OCI-LY1 (cell line): ENCODE data around the gene ZNF507.
"Not testable (repeated sequence)": the region's sequence is repeated elsewhere in the genome, so short reads cannot be mapped to it uniquely, and the experiment has no call there.

Experiments used
- H2AFZ ChIP-seq: fragments of 200-600 bp; sonication (generic), shearing (Covaris generic); 2 replicates; pipeline ENCODE4 v1.6.0; 2014; ENCODE audit warnings: antibody characterized with exemption, mild to moderate bottlenecking, low read length
- H3F3A ChIP-seq: fragments of 200-600 bp; sonication (generic), shearing (Covaris generic); 2 replicates; pipeline ENCODE4 v1.6.0; 2014; ENCODE audit warnings: mild to moderate bottlenecking, antibody characterized with exemption, low read length, moderate library complexity; ENCODE audit not compliant: insufficient read depth
- H3K27ac ChIP-seq: fragments of 200-600 bp; sonication (generic); 2 replicates; pipeline ENCODE4 v1.5.1; 2014; ENCODE audit warnings: low read length, mixed run types, mild to moderate bottlenecking, low read depth; ENCODE audit not compliant: poor library complexity, severe bottlenecking
- H3K27me3 ChIP-seq: fragments of 200-600 bp; sonication (generic); 2 replicates; pipeline ENCODE4 v1.6.0; 2014; ENCODE audit warnings: antibody characterized with exemption, mild to moderate bottlenecking, low read length, moderate library complexity; ENCODE audit not compliant: insufficient read depth
- H3K36me3 ChIP-seq: fragments of 200-600 bp; sonication (generic); 2 replicates; pipeline ENCODE4 v1.6.1; 2014; ENCODE audit warnings: mild to moderate bottlenecking, antibody characterized with exemption, low read length, moderate library complexity, mixed read lengths; ENCODE audit not compliant: insufficient read depth
- H3K4me1 ChIP-seq: fragments of 200-600 bp; sonication (generic); 2 replicates; pipeline ENCODE4 v1.5.1; 2014; ENCODE audit warnings: mild to moderate bottlenecking, low read length, moderate library complexity; ENCODE audit not compliant: insufficient read depth, severe bottlenecking
- H3K4me2 ChIP-seq: fragments of 200-600 bp; sonication (generic), shearing (Covaris generic); 2 replicates; pipeline ENCODE4 v1.6.1; 2014; ENCODE audit warnings: low read length
- H3K4me3 ChIP-seq: fragments of 200-600 bp; sonication (generic); 2 replicates; pipeline ENCODE4 v1.5.1; 2014; ENCODE audit warnings: low read length, low read depth, mild to moderate bottlenecking, mixed read lengths; ENCODE audit not compliant: poor library complexity, severe bottlenecking
- H3K79me2 ChIP-seq: fragments of 200-600 bp; shearing (Covaris generic); 2 replicates; pipeline ENCODE4 v1.6.1; 2016; ENCODE audit warnings: mixed run types, low read length, mixed read lengths; ENCODE audit not compliant: insufficient read depth
- H3K9ac ChIP-seq: fragments of 200-600 bp; sonication (generic), shearing (Covaris generic); 2 replicates; pipeline ENCODE4 v1.6.1; 2014; ENCODE audit warnings: mild to moderate bottlenecking, low read length, mixed read lengths
- H3K9me2 ChIP-seq: fragments of 200-600 bp; sonication (generic), shearing (Covaris generic); 2 replicates; pipeline ENCODE4 v1.6.1; 2014; ENCODE audit warnings: low read depth, mild to moderate bottlenecking, low read length, mixed read lengths
- H3K9me3 ChIP-seq: fragments of 200-600 bp; shearing (Covaris generic); 2 replicates; pipeline ENCODE4 v1.6.1; 2014; ENCODE audit warnings: low read length, mixed read lengths
- H4K20me1 ChIP-seq: fragments of 200-600 bp; sonication (generic), shearing (Covaris generic); 2 replicates; pipeline ENCODE4 v1.6.0; 2016; ENCODE audit warnings: mild to moderate bottlenecking, low read length; ENCODE audit not compliant: insufficient read depth
- CTCF ChIP-seq: fragments of 200-600 bp; sonication (generic), shearing (Covaris generic); IDR thresholded peaks from 2 replicates; pipeline ENCODE4 v1.5.1; 2017; ENCODE audit warnings: mild to moderate bottlenecking, antibody characterized with exemption, low read length, moderate library complexity, mixed read lengths
- EZH2 ChIP-seq: fragments of 200-600 bp; sonication (generic), shearing (Covaris generic); IDR thresholded peaks from 2 replicates; pipeline ENCODE4 v1.8.0; 2017; ENCODE audit warnings: borderline replicate concordance, mixed run types, mild to moderate bottlenecking, antibody characterized with exemption, low read length, moderate library complexity, mixed read lengths

ZNF507 gene

GRCh38 chr19:32373585-32374295 lies 28.3 kb downstream of the ZNF507 start:
- H3K79me2 ChIP-seq, result no peaks in the 10 kb centered on the region; the same call in 1 of the 2 replicates
- TF ChIP-seq EZH2 (no peak), CTCF (no peak)
- H3K9ac ChIP-seq, result no peak overlapping the region
- no peak overlapping the region for H2AFZ ChIP-seq
- no peaks in the 10 kb centered on the region for H4K20me1 ChIP-seq
- H3K27ac ChIP-seq, result no peak overlapping the region
- H3K36me3 ChIP-seq, result peaks cover 70% of the 10 kb centered on the region
- no peaks in the 10 kb centered on the region for H3K9me3 ChIP-seq
- no peaks in the 10 kb centered on the region for H3K27me3 ChIP-seq
- no peaks in the 10 kb centered on the region for H3K4me1 ChIP-seq
- no peak overlapping the region for H3K4me3 ChIP-seq
- H3K9me2 ChIP-seq, result no peaks in the 10 kb centered on the region
- no peaks in the 10 kb centered on the region for H3F3A ChIP-seq
- H3K4me2 ChIP-seq, result no peak overlapping the region

GRCh38 chr19:32374362-32374761 lies 29.0 kb downstream of the ZNF507 start:
- H4K20me1 ChIP-seq, H3K4me3 ChIP-seq, H3K9ac ChIP-seq, H3K27ac ChIP-seq, H3K9me2 ChIP-seq, H3K4me2 ChIP-seq, H3K79me2 ChIP-seq, H2AFZ ChIP-seq, H3K9me3 ChIP-seq, H3F3A ChIP-seq, H3K4me1 ChIP-seq, H3K27me3 ChIP-seq: not testable (repeated sequence)
- peaks cover 66% of the 10 kb centered on the region for H3K36me3 ChIP-seq

GRCh38 chr19:32377088-32377487 lies 31.7 kb downstream of the ZNF507 start:
- H3K27me3 ChIP-seq, H3K4me2 ChIP-seq, H3K9me2 ChIP-seq, H2AFZ ChIP-seq, H3K4me3 ChIP-seq, H3K9me3 ChIP-seq, H3K4me1 ChIP-seq, H4K20me1 ChIP-seq, H3K27ac ChIP-seq, H3K79me2 ChIP-seq, H3K9ac ChIP-seq, H3F3A ChIP-seq: not testable (repeated sequence)
- TF ChIP-seq CTCF, result peak; percentile 30; the same call in 1 of the 2 replicates
- H3K36me3 ChIP-seq, result peaks cover 62% of the 10 kb centered on the region

GRCh38 chr19:32380269-32380668 lies 34.9 kb downstream of the ZNF507 start:
- H3K9ac ChIP-seq, result no peak overlapping the region
- no peaks in the 10 kb centered on the region for H3K27me3 ChIP-seq
- peaks cover 60% of the 10 kb centered on the region for H3K36me3 ChIP-seq
- no peaks in the 10 kb centered on the region for H3K79me2 ChIP-seq
- H3K9me2 ChIP-seq, result no peaks in the 10 kb centered on the region
- H2AFZ ChIP-seq, result no peak overlapping the region
- no peak overlapping the region for H3K27ac ChIP-seq
- no peak overlapping the region for H3K4me3 ChIP-seq
- no peaks in the 10 kb centered on the region for H3K4me1 ChIP-seq
- H3K9me3 ChIP-seq, result no peaks in the 10 kb centered on the region
- TF ChIP-seq CTCF (no peak), EZH2 (no peak)
- H4K20me1 ChIP-seq, result no peaks in the 10 kb centered on the region
- no peak overlapping the region for H3K4me2 ChIP-seq
- no peaks in the 10 kb centered on the region for H3F3A ChIP-seq
